ENCODE measurements around the gene ZNF302. TPM values are rescaled to one million over a fixed set of nuclear protein-coding genes. Genes with fewer than 3 reads are reported as not detected.

Gene ZNF302
- total RNA-seq, 1 experiment from 2014 or later: 26.4 TPM

- Histone ChIP-seq H3K27me3 (ENCODE audit: control insufficient read depth, insufficient read depth, low read length) (no peaks in the 10 kb centered on the region), H3K4me1 (ENCODE audit: control insufficient read depth, insufficient read depth, low read length) (no peaks in the 10 kb centered on the region), H3K9me3 (ENCODE audit: control insufficient read depth, insufficient read depth, low read depth, low read length) (no peaks in the 10 kb centered on the region), H3K4me3 (ENCODE audit: low read depth in 2 of 2, low read length in 2 of 2) (no peak overlapping the region), H3K36me3 (ENCODE audit: control insufficient read depth, insufficient read depth, low read length) (no peaks in the 10 kb centered on the region), H3K27ac (ENCODE audit: low read length) (no peak overlapping the region)
- no peak for ATAC-seq
- in situ Hi-C loops (cut with HindIII; ENCODE audit: low pct_unique_long_range_greater_than_20kb, low sequenced_read_pairs) (no loop called here), intact Hi-C loops (cut with micrococcal nuclease; ENCODE audit: unreplicated experiment) (no loop called here)
- ChIA-PET CTCF (no interaction called here), POLR2A (no interaction called here)
- BruUV-seq (replicated peaks): no TSS peak
- no peak for TF ChIP-seq SIN3A (IDR thresholded peaks at IDR 0.05; ENCODE audit: borderline replicate concordance, insufficient read depth, low read depth, low read length)
- TF ChIP-seq REST (IDR thresholded peaks at IDR 0.05; ENCODE audit: insufficient read depth in 1 of 2, low read depth in 2 of 2, low read length in 1 of 2): no peak
- no peak for TF ChIP-seq POLR2AphosphoS5 (IDR thresholded peaks at IDR 0.05; ENCODE audit: low read depth, low read length)
- no peak for TF ChIP-seq CTCF (IDR thresholded peaks at IDR 0.05)
- no peak for TF ChIP-seq TCF7L2 (IDR thresholded peaks at IDR 0.05; ENCODE audit: low read depth, low read length)
- no peak for DNase-seq (ENCODE audit: low read depth, low spot score)
Measured at GRCh38 chr19:34661357-34661756, 16.1 kb upstream of the ZNF302 start.

GRCh38 chr19:34662919-34663318 is 14.6 kb upstream of the ZNF302 start:
- in situ Hi-C loops (cut with HindIII; ENCODE audit: low pct_unique_long_range_greater_than_20kb, low sequenced_read_pairs): no loop called here
- ChIA-PET CTCF (no interaction called here), POLR2A (no interaction called here)
- BruUV-seq (replicated peaks): no TSS peak
- intact Hi-C loops (cut with micrococcal nuclease; ENCODE audit: unreplicated experiment): no loop called here
- H3K9me3 ChIP-seq (ENCODE audit: control insufficient read depth, insufficient read depth, low read depth, low read length): no peaks in the 10 kb centered on the region
- H3K27ac ChIP-seq (ENCODE audit: low read length): no peak overlapping the region
- no peak for DNase-seq (ENCODE audit: low read depth, low spot score)
- ATAC-seq: peak; percentile 81
- H3K4me1 ChIP-seq (ENCODE audit: control insufficient read depth, insufficient read depth, low read length): peaks cover 3% of the 10 kb centered on the region
- H3K4me3 ChIP-seq (ENCODE audit: low read depth in 2 of 2, low read length in 2 of 2): no peak overlapping the region
- H3K36me3 ChIP-seq (ENCODE audit: control insufficient read depth, insufficient read depth, low read length): no peaks in the 10 kb centered on the region
- no peaks in the 10 kb centered on the region for H3K27me3 ChIP-seq (ENCODE audit: control insufficient read depth, insufficient read depth, low read length)
- TF ChIP-seq CTCF (IDR thresholded peaks at IDR 0.05) (peak; percentile 87), REST (IDR thresholded peaks at IDR 0.05; ENCODE audit: insufficient read depth in 1 of 2, low read depth in 2 of 2, low read length in 1 of 2) (no peak), POLR2AphosphoS5 (IDR thresholded peaks at IDR 0.05; ENCODE audit: low read depth, low read length) (no peak), SIN3A (IDR thresholded peaks at IDR 0.05; ENCODE audit: borderline replicate concordance, insufficient read depth, low read depth, low read length) (no peak), TCF7L2 (IDR thresholded peaks at IDR 0.05; ENCODE audit: low read depth, low read length) (no peak)

Data from Panc1 (cell line).